Prostate gland (tissue), 2 donors: Measurements from ENCODE around the gene PPP4R2. TPM values are rescaled to one million over a fixed set of nuclear protein-coding genes. Genes with fewer than 3 reads are reported as not detected.

Source experiments
- DNase-seq: peaks from one replicate; pipeline ENCODE4 v3.0.0-alpha.2; 2019; ENCODE audit warnings: low spot score
- H3K27ac ChIP-seq, 2 donors: fragments of 200-600 bp; sonication (generic); 2 replicates each; pipeline ENCODE4 v1.5.1; 2017 to 2019
- H3K27me3 ChIP-seq: fragments of 200-600 bp; sonication (generic); replicated peaks from 2 replicates; pipeline ENCODE4 v1.5.1; 2019; ENCODE audit not compliant: insufficient read depth
- H3K36me3 ChIP-seq, 2 donors: fragments of 200-600 bp; sonication (generic); 1 replicate in 1 of 2; 2 replicates in 1 of 2; pipeline versions ENCODE4 v1.5.1 to v1.8.1; 2017 to 2019
- H3K4me1 ChIP-seq: fragments of 200-600 bp; sonication (generic); replicated peaks from 2 replicates; pipeline ENCODE4 v1.5.1; 2019
- H3K4me3 ChIP-seq, 2 donors: fragments of 200-600 bp; sonication (generic); 2 replicates each; pipeline ENCODE4 v1.5.1; 2017 to 2019
- H3K9me3 ChIP-seq: fragments of 200-600 bp; sonication (generic); 2 replicates; pipeline ENCODE4 v1.5.1; 2017
- CTCF ChIP-seq, 4 experiments: fragments of 200-600 bp in 2 of 4; fragments of 450-650 bp in 2 of 4; sonication (generic) in 2 of 4; IDR thresholded peaks; 1 replicate in 3 of 4; 2 replicates in 1 of 4; pipeline ENCODE4 v1.5.1; 2016 to 2019; ENCODE audit warnings: antibody characterized with exemption in 4 of 4, mild to moderate bottlenecking in 2 of 4, moderate library complexity in 2 of 4
- POLR2A ChIP-seq: fragments of 450-650 bp; IDR thresholded peaks from one replicate; pipeline ENCODE4 v1.6.1; 2016; ENCODE audit warnings: antibody characterized with exemption, mild to moderate bottlenecking
- POLR2AphosphoS5 ChIP-seq: sonication (generic); formaldehyde crosslinking; IDR thresholded peaks from one replicate; pipeline ENCODE4 v1.6.1; 2017; ENCODE audit warnings: antibody characterized with exemption
- WGBS: methylation state at CpG from one replicate; pipeline ENCODE4 v1.1.5; 2018; 5-methylcytosine and 5-hydroxymethylcytosine counted together
- intact Hi-C: fragments of 100-400 bp; cut with DNase I; formaldehyde crosslinking; loops from one replicate; pipeline ENCODE4 v1.14.2; 2022
- total RNA-seq, 2 donors: library from RNA; depleted of rRNA; stranded (reverse); fragments of >200 nt; gene quantifications; one replicate each; pipeline ENCODE4 v1.1.0, GENCODE V29; 2016

PPP4R2 gene
- total RNA-seq, 2 donors from 2014 or later = 29.6 to 41.8 TPM

- no peak overlapping the region for H3K27ac ChIP-seq
- intact Hi-C loops = loop anchor here (1.0 to 10.0 kb wide), 5 partner anchors 224 to 746 kb away; partner anchors contain the start of gene PDZRN3
- no peaks in the 10 kb centered on the region for H3K9me3 ChIP-seq
- WGBS = 19% methylated on average over 9 of the region's 9 CpGs
- H3K4me1 ChIP-seq = no peaks in the 10 kb centered on the region
- no peak overlapping the region for H3K4me3 ChIP-seq
- H3K36me3 ChIP-seq = no peaks in the 10 kb centered on the region
- peak; percentile 89 for DNase-seq
- TF ChIP-seq POLR2AphosphoS5 (peak; percentile 48), CTCF (IDR thresholded peaks at IDR 0.05) (peak; percentile 91 to 95 (median 93)), POLR2A (no peak)
- H3K27me3 ChIP-seq = no peaks in the 10 kb centered on the region
Observed at GRCh38 chr3:73100741-73101559, 104.3 kb downstream of the PPP4R2 start.

- intact Hi-C loops = loop anchor here (1.0 to 10.0 kb wide), 5 partner anchors 223 to 745 kb away; partner anchors contain the start of gene PDZRN3
- DNase-seq = no peak
- Histone ChIP-seq H3K9me3 (no peaks in the 10 kb centered on the region), H3K36me3 (no peaks in the 10 kb centered on the region), H3K4me1 (no peaks in the 10 kb centered on the region), H3K27ac (no peak overlapping the region), H3K27me3 (no peaks in the 10 kb centered on the region), H3K4me3 (no peak overlapping the region)
- TF ChIP-seq POLR2A = no peak
- no peak for TF ChIP-seq POLR2AphosphoS5
- no peak for TF ChIP-seq CTCF (IDR thresholded peaks at IDR 0.05)
- 34% methylated on average over 2 of the region's 2 CpGs for WGBS
Observed at GRCh38 chr3:73101881-73102280, 105.3 kb downstream of the PPP4R2 start.

- no peak for DNase-seq
- WGBS = 80% methylated on average over 3 of the region's 3 CpGs
- H3K27ac ChIP-seq = no peak overlapping the region
- no peaks in the 10 kb centered on the region for H3K9me3 ChIP-seq
- no peaks in the 10 kb centered on the region for H3K27me3 ChIP-seq
- TF ChIP-seq POLR2A (no peak), POLR2AphosphoS5 (no peak), CTCF (IDR thresholded peaks at IDR 0.05) (no peak)
- H3K4me3 ChIP-seq = no peak overlapping the region
- no peaks in the 10 kb centered on the region for H3K36me3 ChIP-seq
- H3K4me1 ChIP-seq = no peaks in the 10 kb centered on the region
- intact Hi-C loops = loop anchor here (10.0 kb wide), 2 partner anchors 218 to 518 kb away; partner anchors contain the start of gene PDZRN3
Observed at GRCh38 chr3:73107215-73107614, 110.6 kb downstream of the PPP4R2 start.

GRCh38 chr3:73107676-73108187 is 111.1 kb downstream of the PPP4R2 start:
- no peak overlapping the region for H3K27ac ChIP-seq
- H3K4me1 ChIP-seq = no peaks in the 10 kb centered on the region
- H3K9me3 ChIP-seq = no peaks in the 10 kb centered on the region
- TF ChIP-seq CTCF (IDR thresholded peaks at IDR 0.05) = no peak
- TF ChIP-seq POLR2AphosphoS5 = no peak
- TF ChIP-seq POLR2A = no peak
- H3K36me3 ChIP-seq = no peaks in the 10 kb centered on the region
- no peak overlapping the region for H3K4me3 ChIP-seq
- 44% methylated on average over 5 of the region's 5 CpGs for WGBS
- no peaks in the 10 kb centered on the region for H3K27me3 ChIP-seq
- intact Hi-C loops = loop anchor here (10.0 kb wide), 2 partner anchors 217 to 517 kb away; partner anchors contain the start of gene PDZRN3
- DNase-seq = no peak
